ENCODE measurements around the gene EXOC3L1. TPM values are rescaled to one million over a fixed set of nuclear protein-coding genes. Genes with fewer than 3 reads are reported as not detected.
A peak's percentile ranks its signal among the peaks of the same experiment; 100 is the strongest.

Gene EXOC3L1
- total RNA-seq, 1 experiment from 2014 or later: not detected

DNA sequence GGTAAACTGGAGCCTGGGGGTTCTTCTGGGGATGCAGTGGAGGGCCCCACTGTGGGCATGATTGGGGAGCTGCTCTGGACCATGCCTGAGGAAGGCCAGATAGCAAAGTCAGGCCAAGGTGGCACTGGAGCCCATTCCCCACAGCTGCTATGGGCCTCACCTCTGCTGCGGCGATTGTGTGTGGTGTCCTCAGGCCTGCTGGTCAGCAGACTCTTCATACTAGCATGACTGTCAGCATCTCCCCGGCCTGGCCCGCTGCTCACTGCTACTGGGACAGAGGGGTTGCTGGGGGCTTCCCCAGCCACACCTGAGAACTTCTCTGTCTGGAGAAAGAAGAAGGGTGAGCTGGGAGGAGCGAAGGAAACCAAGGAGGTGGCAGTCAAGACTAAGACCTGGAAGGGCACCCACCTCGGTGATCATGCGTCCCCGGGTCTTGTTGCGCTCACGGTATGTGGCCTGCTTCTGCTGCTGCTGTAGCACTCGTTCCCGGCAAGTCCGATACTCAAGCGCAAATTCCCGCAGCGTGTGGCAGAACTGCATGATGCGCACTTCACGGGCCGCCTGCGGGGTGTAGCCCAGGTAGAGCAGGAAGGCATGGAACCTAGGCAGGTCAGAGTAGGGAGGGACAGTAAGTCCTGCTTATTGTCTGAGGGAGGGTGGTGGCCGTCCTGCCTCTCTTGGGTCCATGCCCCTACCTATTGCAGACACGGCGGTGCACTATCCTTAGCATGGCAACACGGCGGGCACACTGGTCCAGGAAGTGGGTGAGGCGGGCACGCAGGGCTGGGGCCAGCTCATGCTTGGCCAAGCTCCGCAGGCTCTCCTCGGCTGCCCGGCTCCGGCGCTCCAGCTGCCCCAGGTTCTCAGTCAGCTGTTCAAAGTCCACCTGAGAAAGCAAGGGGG is 40.2 kb upstream of the EXOC3L1 start:
- POLR2A ChIA-PET (ENCODE audit: unreplicated experiment): no interaction called here
- peaks cover 5% of the 10 kb centered on the region; the same call in 1 of the 2 replicates for H3K36me3 ChIP-seq (ENCODE audit: low read depth)
- intact Hi-C loops (cut with micrococcal nuclease; ENCODE audit: unreplicated experiment): no loop called here
- H3K9me3 ChIP-seq (ENCODE audit: insufficient read depth, low read depth): no peaks in the 10 kb centered on the region
- CTCF ChIA-PET: no interaction called here
- no peak overlapping the region for H3K27ac ChIP-seq
- no peak overlapping the region for H2AFZ ChIP-seq
- no peak overlapping the region for H3K4me3 ChIP-seq
- H3K9me2 ChIP-seq (ENCODE audit: insufficient read depth): no peaks in the 10 kb centered on the region
- H3K4me1 ChIP-seq (replicated peaks; ENCODE audit: insufficient read depth): peaks cover 8% of the 10 kb centered on the region
- H3K27me3 ChIP-seq (ENCODE audit: insufficient read depth, low read depth): no peaks in the 10 kb centered on the region
- TF ChIP-seq, protein P1, sequence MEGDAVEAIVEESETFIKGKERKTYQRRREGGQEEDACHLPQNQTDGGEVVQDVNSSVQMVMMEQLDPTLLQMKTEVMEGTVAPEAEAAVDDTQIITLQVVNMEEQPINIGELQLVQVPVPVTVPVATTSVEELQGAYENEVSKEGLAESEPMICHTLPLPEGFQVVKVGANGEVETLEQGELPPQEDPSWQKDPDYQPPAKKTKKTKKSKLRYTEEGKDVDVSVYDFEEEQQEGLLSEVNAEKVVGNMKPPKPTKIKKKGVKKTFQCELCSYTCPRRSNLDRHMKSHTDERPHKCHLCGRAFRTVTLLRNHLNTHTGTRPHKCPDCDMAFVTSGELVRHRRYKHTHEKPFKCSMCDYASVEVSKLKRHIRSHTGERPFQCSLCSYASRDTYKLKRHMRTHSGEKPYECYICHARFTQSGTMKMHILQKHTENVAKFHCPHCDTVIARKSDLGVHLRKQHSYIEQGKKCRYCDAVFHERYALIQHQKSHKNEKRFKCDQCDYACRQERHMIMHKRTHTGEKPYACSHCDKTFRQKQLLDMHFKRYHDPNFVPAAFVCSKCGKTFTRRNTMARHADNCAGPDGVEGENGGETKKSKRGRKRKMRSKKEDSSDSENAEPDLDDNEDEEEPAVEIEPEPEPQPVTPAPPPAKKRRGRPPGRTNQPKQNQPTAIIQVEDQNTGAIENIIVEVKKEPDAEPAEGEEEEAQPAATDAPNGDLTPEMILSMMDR (conservative IDR thresholded peaks at IDR 0.05): no peak
- TF ChIP-seq EZH2 (IDR thresholded peaks at IDR 0.05; ENCODE audit: low read depth): no peak
- H3K4me2 ChIP-seq: no peak overlapping the region
- H3K79me2 ChIP-seq (ENCODE audit: low read depth): peaks cover 16% of the 10 kb centered on the region
- H4K20me1 ChIP-seq (ENCODE audit: insufficient read depth): no peaks in the 10 kb centered on the region
- DNase-seq: no peak
- H3F3A ChIP-seq (ENCODE audit: insufficient read depth, low read depth): peaks cover 22% of the 10 kb centered on the region
- no TSS peak for BruUV-seq (replicated peaks)

DNA sequence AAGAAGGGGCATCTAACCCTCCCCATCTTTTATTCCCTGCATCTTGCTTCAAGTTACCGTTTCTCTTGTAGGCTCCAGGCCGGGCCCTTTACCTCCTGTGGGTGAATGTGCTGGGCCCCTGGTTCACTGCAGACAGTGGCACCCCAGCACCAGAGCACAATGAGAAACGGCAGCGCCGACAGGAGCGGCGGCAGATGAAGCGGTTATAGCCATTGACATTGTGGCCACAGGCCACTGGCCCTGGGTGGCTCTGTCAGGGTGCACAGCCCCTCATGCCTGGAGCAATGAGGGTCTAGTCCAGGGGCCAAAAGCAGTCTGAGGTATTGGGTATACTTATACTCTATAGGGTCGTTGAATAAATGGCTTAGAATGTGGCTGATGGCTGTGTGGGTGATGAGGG is 39.0 kb upstream of the EXOC3L1 start:
- TF ChIP-seq, protein P1 (conservative IDR thresholded peaks at IDR 0.05): no peak
- TF ChIP-seq EZH2 (IDR thresholded peaks at IDR 0.05; ENCODE audit: low read depth): no peak
- no peak for DNase-seq
- Histone ChIP-seq H3F3A (ENCODE audit: insufficient read depth, low read depth) (peaks cover 22% of the 10 kb centered on the region), H3K9me2 (ENCODE audit: insufficient read depth) (no peaks in the 10 kb centered on the region), H3K36me3 (ENCODE audit: low read depth) (peaks cover 5% of the 10 kb centered on the region; the same call in 1 of the 2 replicates), H4K20me1 (ENCODE audit: insufficient read depth) (no peaks in the 10 kb centered on the region), H3K27me3 (ENCODE audit: insufficient read depth, low read depth) (no peaks in the 10 kb centered on the region), H3K4me3 (no peak overlapping the region), H3K9me3 (ENCODE audit: insufficient read depth, low read depth) (no peaks in the 10 kb centered on the region), H3K4me2 (no peak overlapping the region; the same call in 1 of the 2 replicates), H2AFZ (no peak overlapping the region), H3K79me2 (ENCODE audit: low read depth) (peaks cover 16% of the 10 kb centered on the region), H3K27ac (no peak overlapping the region), H3K4me1 (replicated peaks; ENCODE audit: insufficient read depth) (peaks cover 13% of the 10 kb centered on the region)
- POLR2A ChIA-PET (ENCODE audit: unreplicated experiment): interaction anchor here (0.6 kb wide), 1 partner anchor 21 kb away, joined by 3 read pairs; no protein-coding TSS in a partner anchor
- CTCF ChIA-PET: no interaction called here
- intact Hi-C loops (cut with micrococcal nuclease; ENCODE audit: unreplicated experiment): no loop called here
- no TSS peak for BruUV-seq (replicated peaks)

DNA sequence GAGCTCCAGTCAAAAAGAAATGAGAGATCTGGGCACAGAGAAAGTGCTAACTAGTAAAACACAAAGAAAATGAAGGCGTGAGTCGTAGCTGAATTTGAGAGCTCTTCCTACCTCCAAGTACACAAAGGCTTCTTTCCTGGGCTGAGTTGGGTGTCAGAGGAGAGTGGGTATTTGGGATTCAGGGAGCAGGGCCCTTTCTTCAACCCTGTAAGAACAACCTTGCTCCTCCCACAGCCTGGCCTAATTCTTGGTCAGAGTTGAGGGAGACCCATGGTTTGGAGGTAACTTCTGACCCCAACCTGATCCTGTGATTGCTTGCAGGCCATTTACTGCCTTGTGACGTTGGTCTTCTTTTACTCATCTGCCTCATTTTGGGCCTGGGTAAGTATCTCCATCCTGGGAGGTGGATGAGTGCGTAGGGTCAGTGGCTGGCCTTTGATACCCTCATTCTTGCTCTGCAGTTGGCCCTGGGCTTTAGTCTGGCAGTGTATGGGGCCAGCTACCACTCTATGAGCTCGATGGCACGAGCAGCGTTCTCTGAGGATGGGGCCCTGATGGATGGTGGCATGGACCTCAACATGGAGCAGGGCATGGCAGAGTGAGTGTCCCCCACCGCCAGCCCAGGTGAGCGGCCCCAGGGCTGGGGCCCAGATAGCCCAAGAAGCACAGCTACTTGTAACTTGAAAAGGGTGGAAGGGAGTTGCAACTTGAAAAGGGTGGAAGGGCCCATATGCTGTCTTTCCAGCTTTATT is 38.3 kb upstream of the EXOC3L1 start:
- no peak overlapping the region for H3K27ac ChIP-seq
- H3K4me2 ChIP-seq: peak overlapping the region; percentile 90
- H3F3A ChIP-seq (ENCODE audit: insufficient read depth, low read depth): peaks cover 18% of the 10 kb centered on the region
- CTCF ChIA-PET: interaction anchor here (1.1 kb wide), 1 partner anchor 14 kb away, joined by 3 read pairs; no protein-coding TSS in a partner anchor
- H3K9me3 ChIP-seq (ENCODE audit: insufficient read depth, low read depth): no peaks in the 10 kb centered on the region
- H3K4me1 ChIP-seq (replicated peaks; ENCODE audit: insufficient read depth): peaks cover 15% of the 10 kb centered on the region
- peaks cover 16% of the 10 kb centered on the region for H3K79me2 ChIP-seq (ENCODE audit: low read depth)
- DNase-seq: no peak
- no peaks in the 10 kb centered on the region for H3K27me3 ChIP-seq (ENCODE audit: insufficient read depth, low read depth)
- no peaks in the 10 kb centered on the region for H4K20me1 ChIP-seq (ENCODE audit: insufficient read depth)
- intact Hi-C loops (cut with micrococcal nuclease; ENCODE audit: unreplicated experiment): no loop called here
- peak overlapping the region; percentile 91 for H3K4me3 ChIP-seq
- POLR2A ChIA-PET (ENCODE audit: unreplicated experiment): interaction anchor here (0.6 to 0.8 kb wide), 2 partner anchors 30 to 310 kb away, joined by 4 to 11 read pairs; no protein-coding TSS in a partner anchor
- no TSS peak for BruUV-seq (replicated peaks)
- TF ChIP-seq, protein P1 (conservative IDR thresholded peaks at IDR 0.05): no peak
- TF ChIP-seq EZH2 (IDR thresholded peaks at IDR 0.05; ENCODE audit: low read depth): no peak
- no peaks in the 10 kb centered on the region for H3K9me2 ChIP-seq (ENCODE audit: insufficient read depth)
- no peak overlapping the region for H2AFZ ChIP-seq
- peaks cover 5% of the 10 kb centered on the region; the same call in 1 of the 2 replicates for H3K36me3 ChIP-seq (ENCODE audit: low read depth)

All from PC-9 (cell line).